Right lobe of liver (tissue), 6 donors: Measurements from ENCODE around the gene PMS1. TPM values are rescaled to one million over a fixed set of nuclear protein-coding genes. Genes with fewer than 3 reads are reported as not detected.

Experiments
- ATAC-seq, 4 donors: fragments of 200-7000 bp; cut with Tn5 transposase; one replicate each; pipeline ENCODE4 v1.9.1; 2020; ENCODE audit warnings: mild to moderate bottlenecking in 4 of 4, moderate library complexity in 4 of 4
- DNase-seq, 3 donors: peaks; one replicate each; pipeline ENCODE4 v3.0.0-alpha.2; 2020
- H3K27ac ChIP-seq, 3 donors: fragments of 200-600 bp; one replicate each; pipeline ENCODE4 v1.8.0; 2022
- H3K27me3 ChIP-seq, 2 donors: fragments of 200-600 bp; one replicate each; pipeline ENCODE4 v1.8.0; 2022
- H3K36me3 ChIP-seq, 4 donors: fragments of 200-600 bp; sonication (generic) in 1 of 4; one replicate each; pipeline versions ENCODE4 v1.5.1 to v1.8.0; 2017 to 2022; ENCODE audit warnings: control low read depth in 1 of 4
- H3K4me1 ChIP-seq, 4 donors: fragments of 200-600 bp; sonication (generic) in 1 of 4; one replicate each; pipeline versions ENCODE4 v1.5.1 to v1.8.0; 2017 to 2022; ENCODE audit warnings: control low read depth in 1 of 4
- H3K4me3 ChIP-seq, 3 donors: fragments of 200-600 bp; one replicate each; pipeline ENCODE4 v1.8.0; 2022
- H3K9me3 ChIP-seq, 4 donors: fragments of 200-600 bp; sonication (generic) in 1 of 4; one replicate each; pipeline versions ENCODE4 v1.5.1 to v1.8.0; 2017 to 2022; ENCODE audit warnings: control low read depth in 1 of 4
- POLR2A ChIP-seq: fragments of 450-650 bp; IDR thresholded peaks from one replicate; pipeline ENCODE4 v1.6.1; 2017; ENCODE audit warnings: antibody characterized with exemption, mild to moderate bottlenecking
- WGBS: methylation state at CpG from one replicate; pipeline ENCODE4 v1.1.6; 2018; ENCODE audit warnings: low coverage, low lambda C conversion rate; ENCODE audit not compliant: insufficient coverage; ENCODE audit errors: missing lambda C conversion rate; 5-methylcytosine and 5-hydroxymethylcytosine counted together
- intact Hi-C, 2 donors: fragments of 100-400 bp; cut with DNase I; formaldehyde crosslinking; loops; one replicate each; pipeline versions ENCODE4 v1.11.2 to v1.14.1; 2022
- total RNA-seq, 6 experiments: library from RNA; depleted of rRNA in 2 of 6; stranded (reverse); fragments of >200 nt in 2 of 6; fragmentation: NEBNext Ultra II Directional in 3 of 6; extraction: Animal tissue kit (Norgen Biotek cat#: 25700) in 3 of 6; gene quantifications; one replicate each; pipeline versions ENCODE4 v1.1.0 to v1.2.4, GENCODE V29; 2016 to 2023
- TF ChIP-seq, protein P1 (sequence below), 4 donors: fragments of 200-600 bp in 3 of 4; fragments of 450-650 bp in 1 of 4; IDR thresholded peaks; one replicate each; pipeline versions ENCODE4 v1.5.1 to v1.8.0; 2016 to 2022; ENCODE audit warnings: antibody characterized with exemption in 4 of 4, mild to moderate bottlenecking in 2 of 4
- donor health status: DM: no; HTN: yes; CAD: no.
- donor health status: DM: no; HTN: no; CAD: no.
- donor health status: DM: no; HTN: no; CAD: no.
- donor health status: DM: no; HTN: yes; CAD: no.
- donor health status: DM: no; HTN: yes; CAD: no.

PMS1 gene
- total RNA-seq, 6 experiments from 2014 or later = 8.1 to 9.5 (median 8.4) TPM

DNA sequence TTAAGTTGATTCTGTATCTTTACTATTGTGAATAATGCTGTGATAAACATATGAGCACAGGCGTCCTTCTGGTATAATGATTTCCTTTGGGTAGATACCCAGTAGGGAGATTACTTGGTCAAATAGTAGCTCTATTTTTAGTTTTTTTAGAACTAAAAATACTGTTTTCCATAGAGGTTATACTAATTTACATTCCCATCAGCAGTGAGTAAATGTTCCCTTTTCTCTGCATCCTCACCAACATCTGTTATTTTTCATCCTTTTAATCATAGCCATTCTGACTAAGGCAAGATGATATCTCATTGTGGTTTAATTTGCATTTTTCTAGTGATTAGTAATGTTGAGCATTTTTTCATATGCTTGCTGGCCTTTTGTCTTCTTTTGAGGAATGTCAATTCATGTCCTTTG, 35.1 kb downstream of the PMS1 start:
- Histone ChIP-seq H3K27ac (no peak overlapping the region), H3K9me3 (no peaks in the 10 kb centered on the region), H3K36me3 (peaks cover 0 to 5% (median 0%) of the 10 kb centered on the region in 4 donors), H3K4me3 (no peak overlapping the region), H3K27me3 (no peaks in the 10 kb centered on the region), H3K4me1 (no peaks in the 10 kb centered on the region)
- TF ChIP-seq, protein P1, sequence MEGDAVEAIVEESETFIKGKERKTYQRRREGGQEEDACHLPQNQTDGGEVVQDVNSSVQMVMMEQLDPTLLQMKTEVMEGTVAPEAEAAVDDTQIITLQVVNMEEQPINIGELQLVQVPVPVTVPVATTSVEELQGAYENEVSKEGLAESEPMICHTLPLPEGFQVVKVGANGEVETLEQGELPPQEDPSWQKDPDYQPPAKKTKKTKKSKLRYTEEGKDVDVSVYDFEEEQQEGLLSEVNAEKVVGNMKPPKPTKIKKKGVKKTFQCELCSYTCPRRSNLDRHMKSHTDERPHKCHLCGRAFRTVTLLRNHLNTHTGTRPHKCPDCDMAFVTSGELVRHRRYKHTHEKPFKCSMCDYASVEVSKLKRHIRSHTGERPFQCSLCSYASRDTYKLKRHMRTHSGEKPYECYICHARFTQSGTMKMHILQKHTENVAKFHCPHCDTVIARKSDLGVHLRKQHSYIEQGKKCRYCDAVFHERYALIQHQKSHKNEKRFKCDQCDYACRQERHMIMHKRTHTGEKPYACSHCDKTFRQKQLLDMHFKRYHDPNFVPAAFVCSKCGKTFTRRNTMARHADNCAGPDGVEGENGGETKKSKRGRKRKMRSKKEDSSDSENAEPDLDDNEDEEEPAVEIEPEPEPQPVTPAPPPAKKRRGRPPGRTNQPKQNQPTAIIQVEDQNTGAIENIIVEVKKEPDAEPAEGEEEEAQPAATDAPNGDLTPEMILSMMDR (IDR thresholded peaks at IDR 0.05) = no peak
- TF ChIP-seq POLR2A = no peak
- DNase-seq (no peak), ATAC-seq (no peak)
- WGBS = 88% methylated on average over 1 of the region's 1 CpG
- intact Hi-C loops = no loop called here

DNA sequence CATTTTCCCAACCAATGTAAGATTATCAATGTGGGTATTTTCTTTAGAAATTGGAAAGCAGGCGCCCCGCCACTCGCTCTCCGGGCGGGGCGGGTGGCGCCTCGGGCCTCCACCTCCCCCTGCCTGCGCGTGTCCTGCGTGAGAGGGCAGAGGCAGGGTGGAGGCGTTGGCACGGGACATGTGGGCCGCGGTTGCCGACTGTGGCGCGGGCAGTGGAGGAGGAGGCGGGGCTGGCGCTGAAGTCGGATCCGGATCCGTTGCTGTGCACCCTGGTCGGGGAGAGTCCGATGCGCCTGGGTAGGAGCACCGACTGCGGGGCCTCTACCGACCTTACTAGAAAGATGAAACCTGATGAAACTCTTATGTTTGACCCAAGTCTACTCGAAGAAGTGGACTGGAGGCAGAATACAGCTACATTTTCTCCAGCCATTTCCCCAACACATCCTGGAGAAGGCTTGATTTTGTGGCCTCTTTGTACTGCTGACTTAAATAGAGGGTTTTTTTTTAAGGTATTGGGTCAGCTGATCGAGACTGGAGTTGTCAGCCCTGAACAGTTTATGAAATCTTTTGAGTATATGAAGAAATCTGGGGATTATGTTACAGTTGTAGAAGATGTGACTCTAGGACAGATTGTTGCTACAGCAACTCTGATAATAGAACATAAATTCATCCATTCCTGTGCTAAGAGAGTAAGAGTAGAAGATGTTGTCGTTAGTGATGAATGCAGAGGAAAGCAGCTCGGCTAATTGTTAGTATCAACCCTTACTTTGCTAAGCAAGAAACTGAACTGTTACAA, 37.9 kb downstream of the PMS1 start:
- Histone ChIP-seq H3K36me3 (peaks cover 0 to 5% (median 0%) of the 10 kb centered on the region in 4 donors), H3K27ac (no peak overlapping the region), H3K27me3 (no peaks in the 10 kb centered on the region), H3K9me3 (no peaks in the 10 kb centered on the region), H3K4me3 (no peak overlapping the region), H3K4me1 (no peaks in the 10 kb centered on the region)
- peak in 1 of 3 donors; percentile 52 for DNase-seq
- intact Hi-C loops = no loop called here
- no peak for TF ChIP-seq POLR2A
- TF ChIP-seq, protein P1 (IDR thresholded peaks at IDR 0.05) = no peak
- ATAC-seq = no peak
- WGBS = 98% methylated on average over 14 of the region's 33 CpGs

DNA sequence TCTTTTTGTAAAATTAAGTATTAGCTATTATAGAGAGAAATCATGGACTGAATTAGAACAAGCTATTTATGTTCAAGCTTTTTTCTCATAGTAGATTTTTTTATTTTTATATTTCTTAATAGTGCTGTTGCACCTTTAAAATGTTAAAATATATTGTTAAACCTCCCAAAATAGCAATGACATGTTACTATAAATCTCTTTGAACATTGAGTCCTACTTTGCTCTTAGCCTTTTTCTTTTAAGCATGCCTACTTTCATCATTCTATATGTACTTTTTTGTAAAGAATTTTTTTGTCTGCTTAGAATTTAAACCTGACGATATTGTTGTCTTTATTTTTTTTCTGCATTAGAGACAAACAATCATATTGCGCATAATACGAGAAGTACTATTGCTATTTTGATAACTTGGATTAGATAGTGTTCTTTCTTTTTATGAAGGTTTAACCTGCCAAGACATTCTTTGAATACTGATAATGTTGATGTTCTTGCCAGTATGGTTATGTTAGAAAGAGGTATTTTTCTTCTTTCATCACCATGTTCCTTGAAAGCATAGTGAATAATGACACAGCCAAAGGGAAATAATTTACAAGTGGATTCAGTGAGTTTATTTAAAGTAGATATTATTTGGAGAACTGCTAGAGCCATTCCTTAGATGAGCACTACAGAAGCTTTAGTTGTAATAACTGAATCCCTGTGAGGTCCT, 40.6 kb downstream of the PMS1 start:
- Histone ChIP-seq H3K4me1 (no peaks in the 10 kb centered on the region), H3K27ac (no peak overlapping the region), H3K27me3 (no peaks in the 10 kb centered on the region), H3K36me3 (no peaks in the 10 kb centered on the region), H3K4me3 (no peak overlapping the region), H3K9me3 (no peaks in the 10 kb centered on the region)
- intact Hi-C loops = no loop called here
- ATAC-seq (no peak), DNase-seq (no peak)
- no peak for TF ChIP-seq POLR2A
- TF ChIP-seq, protein P1 (IDR thresholded peaks at IDR 0.05) = no peak
- WGBS = 83% methylated on average over 3 of the region's 3 CpGs

DNA sequence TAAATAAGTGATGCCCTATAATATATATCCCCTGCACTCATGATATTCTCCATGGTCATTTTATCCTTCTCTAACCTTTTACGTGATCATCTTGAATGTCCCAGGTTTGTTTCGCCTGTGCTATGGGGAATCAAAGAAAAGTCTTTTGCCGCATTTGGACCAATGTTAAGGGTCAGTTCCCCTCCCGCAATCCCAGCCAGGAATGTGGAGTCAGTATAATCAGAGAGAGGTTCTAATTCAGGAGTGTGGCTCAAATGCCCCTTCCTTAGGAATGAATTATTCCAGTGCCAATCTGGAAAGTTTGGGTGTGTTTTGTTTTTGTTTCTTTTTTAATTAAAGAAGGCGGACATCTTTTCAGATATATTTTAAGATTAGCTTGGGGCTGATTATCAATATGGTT, 41.8 kb downstream of the PMS1 start:
- no peak overlapping the region for H3K4me3 ChIP-seq
- no peaks in the 10 kb centered on the region for H3K27me3 ChIP-seq
- ATAC-seq (no peak), DNase-seq (no peak)
- H3K36me3 ChIP-seq = no peaks in the 10 kb centered on the region
- intact Hi-C loops = no loop called here
- H3K9me3 ChIP-seq = no peaks in the 10 kb centered on the region
- no peaks in the 10 kb centered on the region for H3K4me1 ChIP-seq
- WGBS = 83% methylated on average over 5 of the region's 5 CpGs
- no peak overlapping the region for H3K27ac ChIP-seq
- TF ChIP-seq POLR2A = no peak
- TF ChIP-seq, protein P1 (IDR thresholded peaks at IDR 0.05) = no peak
